Erythroblast (primary cell): ENCODE results near the gene RHEX.

Experiments
- GATA1 ChIP-seq: IDR thresholded peaks from 2 replicates; pipeline ENCODE4 v1.6.1; 2011; ENCODE audit warnings: low read depth, mild to moderate bottlenecking, control low read depth, low read length, moderate library complexity
- POLR2A ChIP-seq: IDR thresholded peaks from 2 replicates; pipeline ENCODE4 v1.6.1; 2011; ENCODE audit warnings: mild to moderate bottlenecking, low read length

DNA sequence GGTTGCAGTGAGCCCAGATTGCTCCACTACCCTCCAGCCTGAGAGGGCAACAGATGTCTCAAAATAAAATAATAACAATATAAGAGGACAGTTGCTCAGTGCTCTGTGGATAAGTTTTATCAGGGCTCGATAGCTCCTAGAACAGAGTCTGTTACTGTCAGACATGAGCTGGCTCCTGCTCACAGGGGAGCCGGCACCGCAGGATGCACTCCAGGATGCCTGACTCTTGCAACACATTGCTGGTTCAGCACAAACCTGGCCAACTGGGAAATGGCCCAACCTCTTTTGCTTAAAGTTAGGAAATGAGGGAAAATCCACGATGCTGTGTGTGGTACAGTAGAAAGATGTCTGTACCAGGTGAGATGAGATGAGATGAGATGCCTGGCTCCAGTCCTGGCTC is 23.5 kb upstream of the RHEX start:
- TF ChIP-seq POLR2A (no peak), GATA1 (no peak)
